GM19240 (cell line): ENCODE measurements around the gene UPK2.
"Not testable (repeated sequence)": the region's sequence is repeated elsewhere in the genome, so short reads cannot be mapped to it uniquely, and the experiment has no call there.

Source experiments
- DNase-seq: peaks from one replicate; pipeline ENCODE4 v3.0.0; 2011; ENCODE audit warnings: low spot score; ENCODE audit not compliant: insufficient read length

The UPK2 gene

DNA sequence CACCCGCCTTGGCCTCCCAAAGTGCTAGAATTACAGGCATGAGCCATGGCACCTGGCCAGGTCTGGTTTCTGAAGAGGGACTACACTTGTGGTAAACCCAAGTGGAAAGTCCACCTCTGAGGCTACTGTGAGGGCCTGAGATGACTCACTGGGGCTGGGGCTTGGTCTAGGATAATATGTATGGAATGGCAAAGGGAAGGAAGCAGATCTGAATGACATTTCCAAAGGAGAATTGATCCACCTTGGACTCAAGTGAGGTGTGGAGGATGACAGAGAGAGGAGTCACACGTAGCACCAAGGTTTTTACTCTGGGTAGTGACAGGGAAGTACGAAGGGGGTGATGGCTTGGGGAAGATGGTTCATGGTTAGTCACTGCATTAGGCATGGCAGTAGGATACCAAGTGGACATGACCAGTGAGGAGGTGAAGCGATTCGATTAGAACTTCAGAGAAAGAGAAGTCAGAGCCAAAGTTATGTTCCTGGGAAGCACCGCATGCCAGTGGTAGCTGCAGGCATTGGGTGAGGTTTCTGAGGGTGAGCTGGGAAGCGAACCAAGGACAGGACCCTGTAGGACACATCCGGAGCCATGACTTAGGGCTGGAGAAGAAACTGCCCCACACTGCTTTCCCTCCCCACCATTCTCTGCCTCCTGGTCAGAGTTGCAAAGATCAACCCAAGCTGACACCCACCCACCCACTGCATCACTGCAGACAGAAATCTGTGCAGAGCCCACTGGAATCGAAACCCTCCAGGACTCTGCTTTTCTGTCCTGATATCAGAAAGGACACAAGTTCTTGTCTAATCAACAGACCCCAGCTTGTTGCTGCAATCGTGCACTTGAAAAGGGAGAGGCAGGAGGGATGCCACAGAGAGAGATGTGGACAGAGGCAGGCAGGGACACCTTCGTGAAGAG lies 17.4 kb upstream of the UPK2 start:
- DNase-seq = no peak

DNA sequence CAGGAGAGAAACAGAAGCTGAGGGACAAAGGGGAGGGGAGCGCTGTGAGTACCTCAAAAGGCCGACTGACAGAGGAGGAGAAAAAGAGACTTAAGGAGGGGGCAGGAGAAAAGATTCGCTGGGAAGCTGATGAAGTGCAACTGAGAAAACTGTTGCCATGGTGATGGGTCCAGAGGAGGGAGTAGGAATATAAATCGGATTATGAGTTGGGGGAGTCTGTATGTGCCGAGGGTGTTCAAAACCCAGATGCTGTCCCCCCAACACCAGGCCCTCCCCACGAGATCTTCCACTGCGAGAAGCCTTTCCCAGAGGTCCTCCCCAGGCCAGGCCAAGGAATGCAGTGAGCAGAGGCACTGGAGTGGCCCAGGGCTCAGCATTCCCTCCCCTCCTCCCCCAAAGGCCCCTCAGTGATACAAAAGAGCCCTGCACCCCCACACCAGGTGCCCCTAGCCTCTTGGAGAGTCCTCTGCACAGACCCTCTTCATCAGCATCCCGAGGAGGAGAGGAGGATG lies 16.6 kb upstream of the UPK2 start:
- DNase-seq = no peak

DNA sequence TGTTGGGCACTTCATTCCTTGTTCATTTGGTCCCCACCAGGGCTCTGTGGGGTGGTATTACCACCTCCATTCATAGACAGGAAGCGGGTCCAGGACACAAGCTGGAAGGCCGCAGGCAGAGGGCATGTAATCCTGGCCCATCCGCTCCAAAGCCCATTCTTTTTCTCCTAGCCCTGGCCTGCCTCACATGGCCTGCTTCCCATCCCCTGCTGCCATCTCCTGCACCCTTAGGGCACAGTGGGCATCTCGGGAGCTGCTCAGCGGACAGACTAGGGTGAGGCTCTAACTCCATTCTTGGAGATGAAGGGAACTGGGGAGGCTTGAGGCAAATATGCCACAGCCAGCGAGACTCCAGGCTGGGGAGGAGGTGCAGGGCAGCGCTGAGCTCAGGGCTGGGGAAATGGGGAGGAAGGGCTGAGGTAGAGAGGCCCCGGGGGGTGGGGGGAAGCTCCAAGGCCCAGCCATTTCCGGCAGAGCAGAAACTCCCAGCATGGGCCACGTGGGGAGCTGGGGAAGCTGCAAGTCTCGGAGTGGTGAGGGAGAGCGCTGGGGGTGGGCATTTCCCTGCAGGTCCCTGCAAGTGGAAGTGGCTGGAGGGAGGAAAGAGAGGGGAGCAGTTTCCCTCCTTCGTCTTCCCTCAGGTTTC lies 16.0 kb upstream of the UPK2 start:
- no peak for DNase-seq

DNA sequence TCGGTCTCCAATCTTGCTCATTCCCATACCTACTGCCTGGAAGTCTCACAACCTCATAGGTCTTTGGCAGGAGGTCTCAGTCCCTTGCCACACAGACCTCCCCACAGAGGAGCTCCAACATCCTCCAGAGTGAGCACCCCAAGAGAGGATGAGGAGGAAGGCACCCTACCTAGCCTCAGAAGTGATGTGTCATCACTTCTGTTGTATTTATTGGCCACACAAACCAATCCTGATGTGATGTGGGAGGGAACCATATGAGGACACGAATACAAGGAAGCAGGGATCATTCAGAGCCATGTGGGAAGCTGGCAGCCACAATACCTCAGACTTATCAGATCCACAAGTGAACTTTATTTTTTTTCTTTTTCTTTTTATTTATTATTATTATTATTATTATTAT lies 9.0 kb upstream of the UPK2 start:
- no peak for DNase-seq

DNA sequence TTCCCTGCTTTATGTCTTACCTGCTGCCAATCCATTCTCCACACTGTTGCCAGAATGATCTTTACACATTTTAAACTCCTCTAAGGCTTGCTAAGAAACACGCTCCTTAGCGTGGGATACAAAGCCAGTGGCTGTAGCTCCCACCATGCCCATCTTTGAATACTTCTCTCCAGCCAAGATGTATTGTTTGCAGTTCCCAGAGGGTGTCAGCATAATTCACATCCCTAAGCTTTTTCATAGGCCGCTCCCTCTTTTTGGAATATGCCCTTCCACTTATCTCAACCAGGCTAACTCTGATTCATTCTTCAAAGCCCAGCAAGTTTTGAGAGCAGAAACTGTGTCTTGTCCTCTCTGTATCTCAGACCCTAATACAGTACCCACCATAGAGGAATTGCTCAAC lies 8.1 kb upstream of the UPK2 start:
- no peak for DNase-seq

DNA sequence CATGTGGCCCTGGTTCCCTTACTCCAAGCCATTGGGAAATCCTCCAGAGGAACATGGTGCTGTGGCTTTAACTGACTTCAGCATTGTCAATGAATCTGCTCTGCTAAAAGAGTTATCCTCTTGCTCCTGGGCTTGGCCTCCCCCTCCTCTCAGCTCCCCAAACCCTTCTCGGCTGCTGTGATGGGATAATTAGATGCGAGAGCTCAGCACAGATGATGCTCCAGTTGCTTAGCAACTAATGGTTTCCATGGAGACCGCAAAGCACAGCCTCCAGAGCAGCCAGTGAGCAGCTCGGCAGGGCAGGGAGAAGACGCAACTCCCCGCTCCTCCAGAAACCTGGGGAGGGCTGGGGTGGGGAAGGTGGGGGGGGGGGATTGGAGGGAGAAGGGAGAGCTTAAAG lies 2.8 kb upstream of the UPK2 start:
- DNase-seq = no peak

DNA sequence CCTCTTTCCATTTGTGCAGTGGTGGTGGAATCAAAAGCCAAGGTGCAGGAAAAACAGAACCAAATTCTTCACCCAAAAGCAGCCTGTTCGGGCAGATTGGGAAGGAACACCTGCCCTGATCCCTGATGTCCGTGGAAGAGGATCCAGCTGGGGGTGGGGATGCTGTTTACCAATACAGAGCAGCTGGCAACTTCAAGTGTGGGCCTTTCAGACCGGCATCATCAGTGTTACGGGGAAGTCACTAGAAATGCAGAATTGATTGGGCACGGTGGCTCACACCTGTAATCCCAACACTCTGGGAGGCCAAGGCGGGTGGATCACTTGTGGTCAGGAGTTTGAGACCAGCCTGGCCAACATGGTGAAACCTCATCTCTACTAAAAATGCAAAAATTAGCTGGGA lies 2.1 kb upstream of the UPK2 start:
- not testable (repeated sequence) for DNase-seq

DNA sequence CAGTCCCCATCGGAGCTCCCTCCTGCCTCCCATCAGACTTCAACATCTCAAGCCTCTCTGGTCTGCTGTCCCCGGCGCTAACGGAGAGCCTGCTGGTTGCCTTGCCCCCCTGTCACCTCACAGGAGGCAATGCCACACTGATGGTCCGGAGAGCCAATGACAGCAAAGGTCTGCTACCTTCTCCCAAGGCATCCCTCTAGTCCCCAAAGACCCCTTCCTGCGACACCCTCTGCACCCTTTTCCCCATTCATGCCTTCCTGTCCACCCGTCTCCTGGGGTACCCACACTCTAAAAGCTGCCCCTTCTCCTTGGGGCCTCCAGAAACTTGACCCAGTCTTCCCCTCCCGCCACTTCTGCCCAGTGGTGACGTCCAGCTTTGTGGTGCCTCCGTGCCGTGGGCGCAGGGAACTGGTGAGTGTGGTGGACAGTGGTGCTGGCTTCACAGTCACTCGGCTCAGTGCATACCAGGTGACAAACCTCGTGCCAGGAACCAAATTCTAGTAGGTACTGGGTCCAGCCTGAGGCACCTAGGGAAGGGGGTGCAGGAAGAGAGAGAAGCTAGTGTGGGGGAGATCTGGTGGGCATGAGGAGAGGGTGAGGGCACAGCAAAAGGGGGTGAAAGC lies 860 bp downstream of the UPK2 start:
- no peak for DNase-seq

DNA sequence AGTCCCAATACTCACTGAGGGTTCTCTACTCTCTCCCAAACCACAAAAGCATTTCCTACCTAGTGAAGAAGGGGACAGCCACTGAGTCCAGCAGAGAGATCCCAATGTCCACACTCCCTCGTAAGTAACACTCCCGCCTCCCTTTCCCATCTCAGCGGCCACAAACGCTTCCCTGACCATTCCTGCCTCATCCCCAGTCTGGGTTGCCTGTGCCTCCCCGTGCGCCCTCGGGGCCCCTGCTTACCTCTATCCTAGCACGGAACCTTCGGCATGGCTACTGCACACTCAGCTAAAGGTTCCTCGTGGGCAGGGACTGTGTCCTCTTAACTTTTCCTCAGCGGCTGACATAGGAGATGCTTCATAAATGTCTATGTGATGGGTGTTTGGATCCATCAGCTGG lies 1.5 kb downstream of the UPK2 start:
- DNase-seq = no peak

DNA sequence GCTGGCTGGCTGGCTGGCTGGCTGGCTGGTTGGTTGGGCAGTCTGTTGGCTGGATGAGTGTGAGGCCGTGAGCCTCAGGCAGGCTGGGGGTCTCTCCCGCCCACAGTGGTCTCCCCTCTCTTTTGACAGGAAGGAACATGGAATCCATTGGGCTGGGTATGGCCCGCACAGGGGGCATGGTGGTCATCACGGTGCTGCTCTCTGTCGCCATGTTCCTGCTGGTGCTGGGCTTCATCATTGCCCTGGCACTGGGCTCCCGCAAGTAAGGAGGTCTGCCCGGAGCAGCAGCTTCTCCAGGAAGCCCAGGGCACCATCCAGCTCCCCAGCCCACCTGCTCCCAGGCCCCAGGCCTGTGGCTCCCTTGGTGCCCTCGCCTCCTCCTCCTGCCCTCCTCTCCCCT lies 1.9 kb downstream of the UPK2 start:
- no peak for DNase-seq

DNA sequence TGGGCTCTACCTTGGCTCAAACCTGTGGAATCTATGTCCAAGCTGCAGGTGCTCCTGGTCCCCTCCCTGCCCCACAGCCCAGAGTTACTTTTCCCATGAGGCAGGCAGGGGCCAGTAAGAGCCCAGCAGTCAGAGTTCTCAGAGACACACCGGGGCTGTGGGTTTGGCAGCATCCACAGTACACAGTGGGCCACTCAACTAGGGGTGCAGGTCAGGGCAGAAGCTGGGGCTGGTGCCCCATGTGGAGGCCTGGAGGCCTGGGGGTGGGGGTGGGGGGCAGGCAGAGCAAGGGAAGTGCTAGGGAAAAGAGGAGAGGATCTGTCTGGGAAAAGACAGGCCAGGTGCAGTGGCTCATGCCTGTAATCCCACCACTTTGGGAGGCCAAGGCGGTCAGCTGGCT lies 2.5 kb downstream of the UPK2 start:
- DNase-seq = no peak

DNA sequence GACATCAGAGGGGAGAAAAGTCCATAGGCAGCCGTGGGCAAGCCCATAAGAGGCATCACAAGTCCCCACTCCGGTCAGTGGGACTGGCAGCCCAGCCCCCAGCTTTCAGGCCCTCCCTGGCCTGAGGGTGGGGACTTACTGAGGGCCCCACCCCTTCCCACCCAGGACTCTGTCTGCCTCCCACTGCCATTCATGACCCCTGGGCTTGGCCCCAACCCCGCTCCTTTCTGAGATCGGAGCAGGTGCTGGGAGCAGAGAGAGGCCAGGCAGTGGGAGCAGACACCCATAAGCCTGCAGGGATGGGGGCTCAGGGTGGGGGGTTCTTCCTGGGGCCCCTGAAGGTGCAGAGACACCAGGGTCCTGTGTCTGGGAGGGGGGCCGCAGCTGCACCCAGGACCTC lies 5.1 kb downstream of the UPK2 start:
- DNase-seq = no peak

DNA sequence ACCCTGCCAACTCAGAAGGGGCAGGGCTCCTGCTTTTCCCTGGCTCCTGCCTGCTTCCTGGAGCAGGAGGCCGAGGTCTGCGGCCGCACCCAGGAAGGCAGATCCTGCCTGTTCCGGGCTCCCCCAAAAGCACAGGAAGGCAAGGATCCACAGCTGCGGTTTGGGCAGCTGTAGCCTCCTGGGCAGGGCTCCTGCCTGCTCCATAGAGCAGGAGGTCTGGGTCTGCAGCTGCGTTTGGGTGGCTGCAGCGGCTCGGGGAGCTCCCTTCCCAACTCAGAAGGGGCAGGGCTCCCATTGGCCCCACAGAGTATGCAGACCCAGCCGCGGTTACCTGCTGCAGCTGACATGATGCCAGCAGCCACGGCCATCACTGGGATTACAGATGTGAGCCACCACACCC lies 5.5 kb downstream of the UPK2 start:
- DNase-seq = no peak

DNA sequence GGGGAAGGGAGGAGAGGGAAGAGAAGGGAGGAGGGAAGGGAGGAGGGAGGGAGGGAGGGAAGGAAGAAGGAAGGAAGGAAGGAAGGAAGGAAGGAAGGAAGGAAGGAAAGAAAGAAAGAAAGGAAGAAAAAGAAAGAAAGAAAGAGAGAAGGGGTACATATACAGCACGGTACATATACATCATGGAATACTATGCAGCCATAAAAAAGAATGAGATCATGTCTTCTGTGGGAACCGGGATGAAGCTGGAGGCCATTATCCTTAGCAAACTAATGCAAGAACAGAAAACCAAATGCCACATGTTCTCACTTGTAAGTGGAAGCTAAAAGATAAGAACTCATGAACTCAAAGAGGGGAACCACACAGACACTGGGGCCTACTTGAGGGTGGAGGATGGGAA lies 13.4 kb downstream of the UPK2 start:
- not testable (repeated sequence) for DNase-seq

DNA sequence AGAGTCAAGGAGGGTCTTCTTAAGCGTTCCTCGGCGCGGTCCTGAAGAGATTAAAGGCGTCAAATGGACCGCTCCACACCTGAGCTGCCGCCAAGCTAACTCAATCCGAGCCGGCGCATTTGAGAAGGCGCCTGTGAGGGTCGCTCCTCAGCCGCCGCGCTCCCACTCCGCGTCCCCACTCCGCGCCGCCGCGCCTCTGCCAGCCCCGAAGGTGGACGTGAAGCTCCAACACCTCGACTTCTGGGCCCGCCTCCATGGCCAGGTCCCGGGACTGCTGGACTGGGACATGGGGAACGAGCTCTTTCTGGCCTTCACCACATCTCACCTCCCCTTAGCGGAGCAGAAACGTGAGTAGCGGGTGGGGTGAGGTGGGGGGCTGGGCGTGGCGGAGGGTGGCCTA lies 15.5 kb downstream of the UPK2 start, which contains the start of gene FOXR1:
FOXR1 (plus strand) TSS at position 116 of the 400 bp plus-strand sequence; CDS start at position 287, 171 bp downstream.
- DNase-seq = no peak

DNA sequence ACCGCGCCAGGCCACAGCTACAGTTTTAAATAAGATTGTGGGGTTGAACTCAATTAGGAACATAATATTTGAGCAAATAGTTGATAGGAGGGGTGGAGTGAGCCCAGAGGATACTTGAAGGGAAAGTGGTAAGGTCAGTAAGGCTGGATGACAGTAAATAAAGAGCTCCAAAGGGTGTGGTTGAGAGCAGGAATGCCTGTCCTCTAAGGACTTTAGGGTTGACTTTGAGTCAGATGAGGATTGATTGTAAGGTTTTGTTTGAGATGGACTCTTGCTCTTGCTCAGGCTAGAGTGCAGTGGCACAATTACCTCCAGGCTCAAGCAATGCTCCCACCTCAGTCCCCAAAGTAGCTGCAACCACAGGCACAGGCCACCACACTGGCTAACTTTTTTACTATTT lies 17.9 kb downstream of the UPK2 start:
- no peak for DNase-seq

DNA sequence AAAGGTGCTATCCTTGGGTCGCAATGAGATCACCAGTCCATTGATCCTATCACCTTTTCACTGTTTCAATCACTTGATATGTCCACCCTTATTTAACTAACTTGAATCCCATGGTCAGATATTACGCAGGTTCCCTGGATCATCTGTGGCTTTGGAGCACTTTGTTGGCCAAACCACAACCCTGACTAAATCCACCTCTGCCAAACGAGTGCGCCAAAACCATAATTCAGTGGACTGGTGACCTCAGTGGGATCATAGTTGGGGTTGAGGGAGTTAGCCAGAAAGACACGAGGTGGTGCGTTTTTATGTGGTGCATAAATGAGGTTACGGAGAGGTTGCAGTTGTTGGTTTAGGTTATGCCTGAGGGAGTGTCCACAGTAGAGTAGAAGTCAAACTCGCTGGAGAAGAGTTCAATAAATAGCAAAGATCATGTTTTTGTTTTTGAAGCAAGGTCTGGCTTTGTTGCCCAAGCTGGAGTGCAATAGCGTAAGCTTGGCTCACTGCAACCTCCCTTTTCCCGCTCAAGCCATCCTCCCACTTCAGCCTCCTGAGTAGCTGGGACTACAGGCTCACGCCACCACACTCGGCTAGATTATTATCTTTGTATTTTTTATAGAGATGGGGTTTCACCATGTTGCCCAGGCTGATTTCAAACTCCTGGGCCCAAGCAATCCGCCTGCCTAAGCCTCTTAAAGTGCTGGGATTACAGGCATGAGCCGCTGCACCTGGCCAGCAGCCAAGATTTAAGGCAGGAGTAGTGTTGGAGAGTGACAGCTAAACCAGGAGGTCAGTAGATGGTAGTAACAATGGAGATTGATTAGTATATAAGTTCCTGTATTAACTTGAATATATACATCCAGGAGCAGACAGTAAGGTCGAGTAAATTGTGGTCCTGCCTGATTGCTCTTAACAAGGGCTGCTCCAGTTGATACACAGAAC lies 19.9 kb downstream of the UPK2 start:
- DNase-seq = no peak

DNA sequence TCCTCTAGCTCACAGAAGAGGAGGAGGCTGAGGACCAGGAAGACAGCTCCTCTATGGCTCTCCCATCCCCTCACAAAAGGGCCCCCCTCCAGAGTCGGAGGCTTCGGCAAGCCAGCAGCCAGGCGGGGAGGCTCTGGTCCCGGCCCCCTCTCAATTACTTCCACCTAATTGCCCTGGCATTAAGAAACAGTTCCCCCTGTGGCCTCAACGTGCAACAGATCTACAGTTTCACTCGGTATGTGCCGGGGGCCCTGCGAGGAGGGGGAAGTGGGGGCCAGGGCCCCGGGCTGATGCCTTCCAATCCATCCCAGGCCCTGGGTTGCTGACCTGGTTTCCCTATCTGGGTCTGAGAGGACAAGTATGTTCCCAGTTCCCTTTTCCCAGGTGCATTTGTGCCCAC lies 23.3 kb downstream of the UPK2 start:
- DNase-seq = no peak

DNA sequence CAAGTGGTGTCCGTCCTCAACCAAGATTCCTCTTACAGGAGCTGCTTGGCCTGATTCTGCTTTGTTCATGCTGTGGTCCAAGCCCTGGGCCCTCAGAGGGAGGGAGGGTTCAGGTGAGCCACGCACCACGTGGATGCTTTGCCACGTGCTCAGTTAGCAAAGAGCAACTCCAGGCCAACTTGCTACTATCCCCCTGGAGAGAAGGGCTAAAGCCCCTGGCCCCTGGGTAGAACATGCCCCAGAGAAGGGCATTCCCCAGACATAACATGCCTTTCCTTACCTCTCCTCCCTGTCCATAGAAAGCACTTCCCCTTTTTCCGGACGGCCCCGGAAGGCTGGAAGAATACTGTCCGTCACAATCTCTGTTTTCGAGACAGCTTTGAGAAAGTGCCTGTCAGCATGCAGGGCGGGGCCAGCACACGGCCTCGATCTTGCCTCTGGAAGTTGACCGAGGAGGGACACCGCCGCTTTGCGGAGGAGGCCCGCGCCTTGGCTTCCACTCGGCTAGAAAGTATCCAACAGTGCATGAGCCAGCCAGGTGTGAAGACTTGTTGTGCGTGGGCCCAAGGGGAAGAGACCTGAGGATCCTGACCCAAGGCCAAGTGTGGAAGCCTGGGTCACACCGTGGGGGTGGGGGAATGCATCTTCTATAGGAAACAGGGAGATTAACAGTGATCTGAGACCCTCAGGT lies 24.2 kb downstream of the UPK2 start:
- DNase-seq = no peak

DNA sequence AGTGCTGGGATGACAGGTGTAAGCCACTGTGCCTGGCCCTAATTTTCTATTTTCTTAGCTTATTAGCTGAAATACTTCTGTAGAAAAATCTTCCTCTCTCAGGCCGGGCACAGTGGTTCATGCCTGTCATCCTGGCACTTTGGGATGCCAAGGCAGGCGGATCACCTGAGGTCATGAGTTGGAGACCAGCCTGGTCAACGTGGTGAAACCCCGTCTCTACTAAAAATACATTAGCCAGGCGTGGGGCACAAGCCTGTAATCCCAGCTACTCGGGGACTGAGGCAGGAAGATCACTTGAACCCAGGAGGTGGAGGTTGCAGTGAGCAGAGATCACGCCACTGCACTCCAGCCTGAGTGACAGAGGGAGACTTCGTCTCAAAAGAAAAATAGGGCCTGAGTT lies 28.2 kb downstream of the UPK2 start:
- not testable (repeated sequence) for DNase-seq
